Ovary (tissue), 3 donors: Measurements from ENCODE around the gene CLASP1.

Experiments used
- CTCF ChIP-seq, 3 donors: fragments of 450-650 bp in 2 of 3; fragments of 200-600 bp in 1 of 3; IDR thresholded peaks; one replicate each; pipeline versions ENCODE4 v1.5.1 to v1.8.0; 2016 to 2022; ENCODE audit warnings: antibody characterized with exemption in 3 of 3, mild to moderate bottlenecking in 1 of 3
- POLR2A ChIP-seq: fragments of 450-650 bp; IDR thresholded peaks from one replicate; pipeline ENCODE4 v1.6.1; 2017; ENCODE audit warnings: antibody characterized with exemption, mild to moderate bottlenecking, moderate library complexity
- donor health status: DM: no; HTN: no; CAD: no.

DNA sequence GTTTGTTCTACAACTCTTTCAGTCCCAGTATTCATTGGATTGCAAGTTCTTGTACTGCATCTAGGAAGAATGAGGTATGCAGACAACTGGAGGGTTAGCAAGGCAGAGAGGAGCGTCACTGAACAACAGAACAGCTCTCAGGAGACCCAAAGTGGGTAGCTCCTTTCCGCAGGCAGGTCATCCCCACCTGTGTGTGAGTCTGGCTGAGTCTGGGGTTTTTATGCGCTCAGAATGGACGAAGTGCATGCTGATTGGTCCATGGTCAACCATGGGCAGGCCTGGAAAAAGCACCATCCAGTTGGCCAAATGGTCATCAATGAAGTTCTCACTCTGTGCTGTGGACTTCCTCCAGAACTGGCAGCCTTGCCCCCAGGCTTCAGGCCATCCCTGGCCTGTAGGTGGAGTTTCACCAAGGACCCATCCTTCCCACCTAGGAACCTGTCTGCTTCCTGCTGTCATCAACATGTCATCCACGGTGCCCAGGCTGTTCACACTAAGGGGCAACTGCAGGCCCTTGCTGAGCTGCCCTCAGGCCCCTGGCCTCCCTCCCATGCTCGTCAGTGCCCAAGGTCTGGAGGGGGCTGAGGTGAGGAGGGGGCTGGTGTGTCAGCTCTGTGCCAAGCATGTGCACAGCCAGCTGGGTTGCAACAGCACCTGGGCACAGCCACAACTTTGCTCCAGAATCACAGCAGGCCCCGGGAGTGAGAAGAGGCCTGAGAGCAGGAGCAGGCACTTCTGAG is 353.2 kb downstream of the CLASP1 start:
- no peak for TF ChIP-seq CTCF (IDR thresholded peaks at IDR 0.05)
- TF ChIP-seq POLR2A: no peak
